HG03439 (cell line): ENCODE data around the gene ITPR1.
"Not testable (repeated sequence)": the region's sequence is repeated elsewhere in the genome, so short reads cannot be mapped to it uniquely, and the experiment has no call there.

Experiments used
- ATAC-seq: cut with Tn5 transposase; IDR thresholded peaks from one replicate; pipeline ENCODE4 v1.9.1; 2021; ENCODE audit warnings: mild to moderate bottlenecking, moderate library complexity; ENCODE audit not compliant: unreplicated experiment

The ITPR1 gene

DNA sequence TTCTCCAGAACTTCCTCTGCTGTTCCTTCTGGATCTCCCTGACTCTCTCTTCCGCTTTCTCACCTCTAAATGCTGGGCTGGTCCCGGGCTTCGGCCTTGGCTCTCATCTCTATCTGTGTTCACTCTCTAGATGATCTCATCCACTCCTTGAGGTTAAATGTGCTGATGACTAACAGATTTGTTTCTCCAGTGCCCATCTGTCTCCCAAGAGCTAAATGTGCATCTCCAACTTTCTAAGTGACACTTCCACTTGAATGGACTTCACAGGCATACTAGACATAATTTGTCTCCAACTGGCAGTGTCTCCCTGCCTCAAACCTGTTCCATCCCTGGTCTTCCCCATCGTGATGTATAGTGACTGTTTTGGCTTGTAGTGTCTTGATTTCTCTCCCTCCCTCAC is 95.3 kb downstream of the ITPR1 start:
- no peak for ATAC-seq

GRCh38 chr3:4589475-4590097 is 96.4 kb downstream of the ITPR1 start:
- ATAC-seq: no peak

GRCh38 chr3:4590849-4591248 is 97.7 kb downstream of the ITPR1 start:
- not testable (repeated sequence) for ATAC-seq

DNA sequence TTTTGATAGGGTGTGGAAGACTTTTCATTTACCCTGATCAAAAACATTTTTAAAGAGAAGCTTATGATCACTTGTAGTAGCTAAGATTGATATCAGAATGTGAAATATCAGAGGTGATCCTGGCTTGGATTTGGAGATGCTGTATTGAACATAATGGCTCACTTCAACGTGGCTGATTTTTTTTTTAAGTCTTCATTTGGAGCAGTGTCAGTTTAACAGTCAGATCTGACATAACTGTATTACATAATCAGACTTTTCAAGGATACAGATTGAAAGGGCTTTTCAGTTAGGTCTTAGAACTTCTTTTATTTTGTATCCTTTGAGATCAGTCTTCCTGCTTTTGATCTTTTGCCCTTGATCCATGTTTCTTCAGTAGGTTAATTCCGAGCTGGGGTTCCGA is 98.5 kb downstream of the ITPR1 start:
- ATAC-seq: no peak

- no peak for ATAC-seq
These were observed 99.9 kb downstream of the ITPR1 start for GRCh38 chr3:4593014-4593413.

GRCh38 chr3:4595710-4596113 is 102.6 kb downstream of the ITPR1 start:
- no peak for ATAC-seq

DNA sequence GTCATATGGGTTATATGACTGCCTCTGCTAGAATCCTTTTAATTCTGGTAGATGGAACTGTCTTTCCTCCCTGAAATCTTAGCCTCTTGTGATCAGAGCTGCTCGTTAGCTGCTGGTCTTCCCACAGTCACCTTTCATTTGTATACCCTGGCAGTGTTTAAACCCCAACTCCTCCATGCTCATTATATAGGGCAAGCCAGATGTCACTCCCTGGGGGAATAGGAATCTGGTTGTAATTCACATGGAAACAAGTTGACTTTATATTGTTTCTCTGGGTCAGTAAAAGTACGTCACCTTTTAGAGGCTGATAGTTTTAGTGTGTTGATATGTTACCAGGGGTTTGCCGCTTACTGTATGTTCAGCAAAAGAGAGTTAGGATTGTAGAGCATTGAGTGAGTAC is 103.5 kb downstream of the ITPR1 start:
- ATAC-seq: no peak

GRCh38 chr3:4597208-4597985 is 104.2 kb downstream of the ITPR1 start:
- no peak for ATAC-seq

GRCh38 chr3:4598232-4598631 is 105.1 kb downstream of the ITPR1 start:
- not testable (repeated sequence) for ATAC-seq

DNA sequence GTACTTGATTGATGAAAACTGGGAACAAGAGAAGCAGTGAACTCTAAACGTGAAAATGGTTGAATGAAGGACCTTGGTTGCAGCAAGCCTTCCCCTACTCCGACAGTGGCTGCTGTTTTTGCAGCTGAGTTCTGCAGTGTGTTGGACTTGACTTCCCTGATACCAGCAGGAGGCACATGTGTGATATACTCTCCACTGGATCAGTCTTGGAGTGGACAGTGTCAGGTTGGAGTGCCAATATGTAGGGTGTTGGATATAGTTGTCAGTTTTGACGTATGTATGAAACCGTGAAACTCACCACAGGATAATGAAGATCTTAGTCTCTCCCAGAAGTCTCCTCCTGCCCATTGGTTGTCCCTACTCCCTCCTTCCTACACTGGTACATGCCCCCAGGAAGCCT is 106.5 kb downstream of the ITPR1 start:
- ATAC-seq: no peak

DNA sequence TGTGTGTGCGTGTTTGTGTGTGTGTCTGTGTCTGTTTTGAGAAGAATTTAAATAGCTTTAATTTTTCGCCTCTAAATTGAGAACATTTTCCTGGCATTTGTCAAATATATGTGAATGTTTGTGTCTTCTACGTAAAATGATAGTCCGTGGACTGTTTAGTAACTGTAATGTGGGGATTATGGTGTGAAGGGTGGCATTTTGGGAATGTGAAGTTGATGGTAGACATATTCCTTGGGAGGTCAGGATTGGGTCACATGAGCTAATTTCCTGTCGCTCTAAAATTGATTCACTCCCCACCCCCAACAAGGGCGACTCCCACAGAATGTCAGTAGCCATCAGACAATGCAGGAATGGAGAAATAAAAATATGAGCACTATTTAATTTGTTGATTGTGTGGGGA is 107.3 kb downstream of the ITPR1 start:
- ATAC-seq: no peak

GRCh38 chr3:4601892-4602291 is 108.7 kb downstream of the ITPR1 start:
- ATAC-seq: no peak

DNA sequence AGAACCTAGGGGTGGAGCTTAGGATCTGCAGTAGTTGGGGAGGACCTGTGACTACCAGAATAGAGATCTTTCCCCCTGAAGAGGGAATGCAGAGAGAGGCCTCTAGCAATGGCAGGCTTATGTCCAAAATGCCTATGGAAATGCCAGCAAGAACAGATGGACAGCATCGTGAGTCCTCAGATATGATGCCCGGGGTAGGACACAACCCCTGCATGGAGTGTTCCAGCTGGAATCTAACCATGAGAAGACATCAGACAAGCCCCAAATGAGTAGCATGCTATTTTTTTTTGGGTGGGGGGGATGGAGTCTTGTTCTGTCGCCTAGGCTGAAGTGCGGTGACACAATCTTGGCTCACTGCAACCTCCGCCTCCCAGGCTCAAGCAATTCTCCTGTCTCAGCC is 111.5 kb downstream of the ITPR1 start:
- ATAC-seq: no peak

DNA sequence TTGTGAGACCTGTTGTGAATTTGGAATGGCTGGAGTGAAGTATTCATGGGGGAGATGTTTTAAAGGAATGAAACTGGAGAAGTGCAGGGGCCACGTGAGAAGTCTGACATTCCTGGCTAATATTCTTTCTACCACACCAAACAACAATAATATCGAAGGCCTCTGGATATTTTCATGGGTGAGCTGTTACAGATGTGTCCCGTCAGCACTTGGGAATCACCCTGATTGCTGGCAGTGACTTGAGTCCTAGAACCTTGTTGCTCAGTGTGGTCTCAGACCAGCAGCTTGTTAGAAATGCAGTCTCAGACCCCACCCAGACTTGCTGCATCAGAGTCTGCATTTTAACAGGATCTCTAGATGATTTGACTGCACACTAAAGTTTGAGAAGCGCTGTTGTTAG is 113.8 kb downstream of the ITPR1 start:
- no peak for ATAC-seq

DNA sequence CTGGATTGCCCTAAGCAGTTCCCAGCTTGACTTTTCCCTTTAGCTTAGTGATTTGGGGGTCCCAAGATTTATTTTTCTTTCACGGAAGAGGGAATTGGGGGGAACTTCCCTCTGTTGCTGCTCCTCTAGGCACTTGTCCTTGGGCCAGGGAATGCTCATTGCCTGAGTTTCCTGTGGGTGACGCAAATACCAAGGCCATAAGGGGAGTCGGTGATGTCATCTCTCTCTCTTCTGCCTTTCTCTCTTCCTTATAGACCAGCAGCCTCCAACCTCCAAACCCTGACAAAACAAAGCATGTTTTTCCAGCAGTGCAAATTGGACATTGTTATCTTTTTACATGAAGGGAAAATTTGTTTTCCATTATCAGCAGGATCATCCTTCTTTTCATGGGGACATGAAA is 120.2 kb downstream of the ITPR1 start:
- no peak for ATAC-seq

GRCh38 chr3:4614070-4614469 is 120.9 kb downstream of the ITPR1 start:
- no peak for ATAC-seq

DNA sequence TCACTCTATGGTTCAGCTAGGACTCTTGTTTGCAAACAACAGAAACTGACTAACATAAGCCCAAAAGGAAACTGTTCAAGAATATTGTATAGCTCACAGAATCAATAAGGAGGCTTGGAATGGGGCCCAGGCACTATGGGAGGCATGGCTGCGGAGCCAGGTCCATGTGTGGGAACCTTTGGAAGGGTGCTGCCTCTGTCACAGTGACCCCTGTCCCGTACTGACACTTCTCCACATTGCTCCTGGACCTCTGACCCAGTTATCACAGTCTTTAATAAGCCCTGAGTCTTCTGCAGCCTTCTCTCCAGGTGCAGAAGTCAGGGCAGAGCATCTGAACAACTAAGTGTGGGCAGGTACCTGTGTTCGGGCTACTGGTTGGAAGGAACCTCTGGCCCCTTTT is 121.8 kb downstream of the ITPR1 start:
- no peak for ATAC-seq

DNA sequence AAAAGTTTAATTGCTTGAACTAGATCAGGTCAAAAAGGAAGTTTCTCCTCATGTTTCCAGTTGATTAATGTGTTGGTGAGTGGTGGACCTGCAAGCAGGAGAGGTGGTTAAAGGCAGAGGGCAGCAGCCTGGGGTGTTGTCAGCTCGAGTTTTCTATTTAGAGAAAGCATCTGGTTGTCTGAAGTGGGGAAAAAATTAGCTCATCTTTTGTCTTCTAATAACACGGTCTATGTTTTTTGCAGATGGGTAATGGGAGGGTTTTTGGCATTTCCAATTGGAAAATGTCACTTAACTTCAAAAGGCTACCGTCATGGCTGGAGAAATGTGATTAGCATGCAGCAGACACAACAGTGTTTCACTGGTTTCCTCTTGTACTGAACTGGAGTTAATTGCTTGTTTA is 122.6 kb downstream of the ITPR1 start:
- no peak for ATAC-seq

GRCh38 chr3:4623421-4623999 is 130.4 kb downstream of the ITPR1 start:
- ATAC-seq: no peak

DNA sequence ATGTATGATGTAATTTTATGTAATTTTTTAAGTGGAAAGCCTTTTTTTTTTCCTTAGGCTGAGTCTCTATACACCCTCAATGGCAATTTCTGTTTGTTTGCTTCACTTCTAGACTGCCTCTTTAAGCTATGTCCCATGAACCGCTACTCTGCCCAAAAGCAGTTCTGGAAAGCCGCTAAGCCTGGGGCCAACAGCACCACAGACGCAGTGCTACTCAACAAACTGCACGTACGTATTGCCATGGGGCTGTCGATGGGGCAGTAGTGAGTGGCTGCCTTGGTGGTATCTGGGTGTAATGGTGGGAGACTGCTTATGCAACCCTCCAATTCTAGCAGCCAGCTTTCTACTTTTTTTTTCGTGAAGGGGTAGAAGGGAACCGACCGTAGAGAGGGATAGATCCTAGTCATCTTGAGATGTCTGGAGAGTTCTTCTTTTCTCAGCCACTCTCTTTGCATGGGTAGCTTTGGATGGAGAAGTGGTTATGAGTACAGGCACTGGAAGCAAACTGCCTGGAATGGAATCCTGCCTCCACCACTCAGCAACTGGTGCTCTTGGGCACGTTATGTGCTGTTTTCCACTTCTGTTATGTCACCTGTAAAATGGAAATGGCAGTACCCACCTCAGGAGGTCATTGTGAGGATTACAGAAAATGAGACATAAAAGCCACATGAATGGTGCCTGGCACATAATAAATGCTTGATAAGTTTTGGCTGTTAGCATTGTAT is 134.7 kb downstream of the ITPR1 start:
- ATAC-seq: no peak

- no peak for ATAC-seq
These were observed 136.2 kb downstream of the ITPR1 start for GRCh38 chr3:4629095-4630007.
